GM06990 (cell line): ENCODE results near the gene EPHX1.

Source experiments
- DNase-seq: peaks from one replicate; pipeline ENCODE4 v3.0.0-alpha.2; 2011; ENCODE audit not compliant: insufficient read length; ENCODE audit errors: extremely low read depth
- H3K27me3 ChIP-seq: replicated peaks from 2 replicates; pipeline ENCODE4 v1.6.0; 2011; ENCODE audit warnings: low read length; ENCODE audit not compliant: control insufficient read depth, insufficient read depth
- H3K36me3 ChIP-seq: 2 replicates; pipeline ENCODE4 v1.5.1; 2011; ENCODE audit warnings: low read length; ENCODE audit not compliant: control insufficient read depth, insufficient read depth
- H3K4me3 ChIP-seq: replicated peaks from 2 replicates; pipeline ENCODE4 v1.5.1; 2011; ENCODE audit warnings: low read depth, mild to moderate bottlenecking, control low read depth, low read length
- CTCF ChIP-seq: IDR thresholded peaks from 2 replicates; pipeline ENCODE4 v1.5.1; 2011; ENCODE audit warnings: low read length, control low read depth, mild to moderate bottlenecking, inconsistent platforms; ENCODE audit not compliant: insufficient read depth, poor library complexity, severe bottlenecking

The EPHX1 gene

GRCh38 chr1:225822655-225823403 is 12.9 kb downstream of the EPHX1 start:
- DNase-seq: no peak
- H3K36me3 ChIP-seq: no peaks in the 10 kb centered on the region
- H3K4me3 ChIP-seq: no peak overlapping the region
- no peaks in the 10 kb centered on the region for H3K27me3 ChIP-seq
- TF ChIP-seq CTCF: no peak

GRCh38 chr1:225823811-225824261 is 13.9 kb downstream of the EPHX1 start:
- Histone ChIP-seq H3K36me3 (no peaks in the 10 kb centered on the region), H3K27me3 (no peaks in the 10 kb centered on the region), H3K4me3 (no peak overlapping the region)
- no peak for TF ChIP-seq CTCF
- DNase-seq: no peak

GRCh38 chr1:225824533-225824941 is 14.6 kb downstream of the EPHX1 start:
- Histone ChIP-seq H3K27me3 (no peaks in the 10 kb centered on the region), H3K4me3 (no peak overlapping the region), H3K36me3 (no peaks in the 10 kb centered on the region)
- no peak for TF ChIP-seq CTCF
- DNase-seq: no peak

GRCh38 chr1:225825078-225825477 is 15.2 kb downstream of the EPHX1 start:
- no peak for DNase-seq
- Histone ChIP-seq H3K27me3 (no peaks in the 10 kb centered on the region), H3K4me3 (no peak overlapping the region), H3K36me3 (no peaks in the 10 kb centered on the region)
- TF ChIP-seq CTCF: no peak

GRCh38 chr1:225825607-225826007 is 15.7 kb downstream of the EPHX1 start:
- H3K4me3 ChIP-seq: no peak overlapping the region
- H3K27me3 ChIP-seq: no peaks in the 10 kb centered on the region
- no peak for DNase-seq
- no peak for TF ChIP-seq CTCF
- no peaks in the 10 kb centered on the region for H3K36me3 ChIP-seq

GRCh38 chr1:225827076-225827475 is 17.2 kb downstream of the EPHX1 start:
- Histone ChIP-seq H3K4me3 (no peak overlapping the region), H3K27me3 (no peaks in the 10 kb centered on the region), H3K36me3 (no peaks in the 10 kb centered on the region)
- no peak for TF ChIP-seq CTCF
- no peak for DNase-seq
